Measurements from ENCODE around the gene RBM34.

DNA sequence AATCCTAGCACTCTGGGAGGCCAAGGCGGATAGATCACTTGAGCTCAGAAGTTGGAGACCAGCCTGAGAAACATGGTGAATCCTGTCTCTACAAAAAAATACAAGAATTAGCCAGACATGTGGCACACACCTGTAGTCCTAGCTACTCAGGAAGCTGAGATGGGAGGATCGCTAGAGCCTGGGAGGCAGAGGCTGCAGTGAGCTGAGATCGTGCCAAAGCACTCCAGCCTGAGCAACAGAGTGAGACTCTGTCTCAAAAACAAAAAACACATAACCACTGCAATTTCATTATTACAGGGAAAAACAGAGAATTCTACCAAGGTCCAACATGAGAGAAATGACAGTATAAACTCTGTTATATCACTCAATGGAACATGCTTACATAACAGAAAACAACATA lies 28.0 kb downstream of the RBM34 start:
- TF ChIP-seq, protein P1, sequence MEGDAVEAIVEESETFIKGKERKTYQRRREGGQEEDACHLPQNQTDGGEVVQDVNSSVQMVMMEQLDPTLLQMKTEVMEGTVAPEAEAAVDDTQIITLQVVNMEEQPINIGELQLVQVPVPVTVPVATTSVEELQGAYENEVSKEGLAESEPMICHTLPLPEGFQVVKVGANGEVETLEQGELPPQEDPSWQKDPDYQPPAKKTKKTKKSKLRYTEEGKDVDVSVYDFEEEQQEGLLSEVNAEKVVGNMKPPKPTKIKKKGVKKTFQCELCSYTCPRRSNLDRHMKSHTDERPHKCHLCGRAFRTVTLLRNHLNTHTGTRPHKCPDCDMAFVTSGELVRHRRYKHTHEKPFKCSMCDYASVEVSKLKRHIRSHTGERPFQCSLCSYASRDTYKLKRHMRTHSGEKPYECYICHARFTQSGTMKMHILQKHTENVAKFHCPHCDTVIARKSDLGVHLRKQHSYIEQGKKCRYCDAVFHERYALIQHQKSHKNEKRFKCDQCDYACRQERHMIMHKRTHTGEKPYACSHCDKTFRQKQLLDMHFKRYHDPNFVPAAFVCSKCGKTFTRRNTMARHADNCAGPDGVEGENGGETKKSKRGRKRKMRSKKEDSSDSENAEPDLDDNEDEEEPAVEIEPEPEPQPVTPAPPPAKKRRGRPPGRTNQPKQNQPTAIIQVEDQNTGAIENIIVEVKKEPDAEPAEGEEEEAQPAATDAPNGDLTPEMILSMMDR (IDR thresholded peaks at IDR 0.05): no peak
- no peak for TF ChIP-seq POLR2A (IDR thresholded peaks at IDR 0.05)

Data from testis (tissue), 2 donors.